Measurements from ENCODE around the gene MARK1.

DNA sequence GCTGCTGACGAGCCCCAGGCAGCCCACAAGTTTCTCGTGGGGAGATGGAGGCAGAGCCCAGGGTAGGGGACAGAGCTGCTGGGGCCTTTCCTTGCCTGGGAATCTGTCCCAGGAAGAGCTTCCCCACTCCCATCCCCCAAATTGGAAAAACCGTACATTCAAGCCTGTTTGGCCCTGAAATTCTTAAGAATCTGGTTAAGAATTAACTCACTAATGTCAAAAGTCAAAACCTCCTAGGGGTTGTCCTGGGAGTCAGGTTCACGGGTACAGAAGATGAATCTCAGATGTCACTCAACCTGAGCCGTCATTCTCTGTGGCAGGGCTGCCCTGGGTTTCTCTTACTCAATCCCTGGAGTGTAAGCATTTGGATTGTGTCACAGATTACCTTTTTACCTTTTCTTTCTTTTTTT is 170.7 kb downstream of the MARK1 start:
- TF ChIP-seq, protein P1, sequence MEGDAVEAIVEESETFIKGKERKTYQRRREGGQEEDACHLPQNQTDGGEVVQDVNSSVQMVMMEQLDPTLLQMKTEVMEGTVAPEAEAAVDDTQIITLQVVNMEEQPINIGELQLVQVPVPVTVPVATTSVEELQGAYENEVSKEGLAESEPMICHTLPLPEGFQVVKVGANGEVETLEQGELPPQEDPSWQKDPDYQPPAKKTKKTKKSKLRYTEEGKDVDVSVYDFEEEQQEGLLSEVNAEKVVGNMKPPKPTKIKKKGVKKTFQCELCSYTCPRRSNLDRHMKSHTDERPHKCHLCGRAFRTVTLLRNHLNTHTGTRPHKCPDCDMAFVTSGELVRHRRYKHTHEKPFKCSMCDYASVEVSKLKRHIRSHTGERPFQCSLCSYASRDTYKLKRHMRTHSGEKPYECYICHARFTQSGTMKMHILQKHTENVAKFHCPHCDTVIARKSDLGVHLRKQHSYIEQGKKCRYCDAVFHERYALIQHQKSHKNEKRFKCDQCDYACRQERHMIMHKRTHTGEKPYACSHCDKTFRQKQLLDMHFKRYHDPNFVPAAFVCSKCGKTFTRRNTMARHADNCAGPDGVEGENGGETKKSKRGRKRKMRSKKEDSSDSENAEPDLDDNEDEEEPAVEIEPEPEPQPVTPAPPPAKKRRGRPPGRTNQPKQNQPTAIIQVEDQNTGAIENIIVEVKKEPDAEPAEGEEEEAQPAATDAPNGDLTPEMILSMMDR (conservative IDR thresholded peaks at IDR 0.05 in 1 of 2, IDR thresholded peaks at IDR 0.05 in 1 of 2; ENCODE audit: low read depth in 1 of 2, low read length in 2 of 2): no peak
- no peak for TF ChIP-seq EZH2 (IDR thresholded peaks at IDR 0.05; ENCODE audit: low read length, missing control alignments)
